Loucy (cell line): ENCODE data around the gene TESMIN.

Source experiments
- CTCF ChIP-seq: fragments of 200-600 bp; sonication (generic); conservative IDR thresholded peaks from 2 replicates; pipeline ENCODE4 v1.5.1; 2014; ENCODE audit warnings: mild to moderate bottlenecking, antibody characterized with exemption, low read length
- EZH2phosphoT487 ChIP-seq: fragments of 200-600 bp; IDR thresholded peaks from 2 replicates; pipeline ENCODE4 v1.6.1; 2018; ENCODE audit warnings: antibody characterized with exemption, mild to moderate bottlenecking, moderate library complexity, borderline replicate concordance

- TF ChIP-seq CTCF = no peak
- TF ChIP-seq EZH2phosphoT487 = no peak
Measured at GRCh38 chr11:68673991-68674390, 77.3 kb downstream of the TESMIN start.
